Endothelial cell of umbilical vein (primary cell): ENCODE results near the gene COQ9. TPM values are rescaled to one million over a fixed set of nuclear protein-coding genes. Genes with fewer than 3 reads are reported as not detected.

Source experiments
- BruUV-seq: library from RNA; stranded (reverse); fragments of 400-500 nt; replicated peaks from 2 replicates; lab custom pipeline; 2021; lab: Mats Ljungman, UMichigan
- CTCF ChIA-PET: fragments of 300-600, 350-600 bp; sonication (Branson Sonifier 250); formaldehyde crosslinking; loops from one replicate; lab custom pipeline; 2021; ENCODE audit warnings: antibody characterized with exemption, inconsistent platforms; lab: Charles Lee
- POLR2A ChIA-PET: fragments of 300-600, 350-600 bp; sonication (Branson Sonifier 250); formaldehyde crosslinking; loops from one replicate; lab custom pipeline; 2021; ENCODE audit warnings: antibody characterized with exemption, inconsistent platforms; lab: Charles Lee
- DNase-seq: peaks from one replicate; pipeline ENCODE4 v3.0.0-alpha.2; 2011; ENCODE audit warnings: low read depth, low spot score
- FAIRE-seq: peaks from 2 replicates; lab custom pipeline; 2011; peaks lifted over from hg19 to GRCh38; lab: Jason Lieb, UNC
- H2AFZ ChIP-seq: 2 replicates; pipeline ENCODE4 v1.6.0; 2012; ENCODE audit warnings: low read depth, low read length, control low read depth, inconsistent platforms
- H3K27ac ChIP-seq: 2 replicates; pipeline ENCODE4 v1.5.1; 2011; ENCODE audit warnings: low read depth, mild to moderate bottlenecking, control low read depth, low read length, moderate library complexity; ENCODE audit not compliant: insufficient read depth
- H3K27me3 ChIP-seq, 2 experiments: 2 replicates each; pipeline versions ENCODE4 v1.6.0 to v1.6.1; 2011; ENCODE audit warnings: low read length in 2 of 2, mixed read lengths in 1 of 2; ENCODE audit not compliant: control insufficient read depth in 2 of 2, insufficient read depth in 2 of 2
- H3K36me3 ChIP-seq, 2 experiments: 2 replicates in 1 of 2; 3 replicates in 1 of 2; pipeline ENCODE4 v1.5.1; 2011; ENCODE audit warnings: low read length in 2 of 2, mild to moderate bottlenecking in 1 of 2, moderate library complexity in 1 of 2; ENCODE audit not compliant: control insufficient read depth in 2 of 2, insufficient read depth in 2 of 2; ENCODE audit errors: extremely low read depth in 1 of 2
- H3K4me1 ChIP-seq: 3 replicates; pipeline ENCODE4 v1.5.1; 2011; ENCODE audit warnings: mild to moderate bottlenecking, low read length; ENCODE audit not compliant: control insufficient read depth, insufficient read depth; ENCODE audit errors: extremely low read depth
- H3K4me2 ChIP-seq: 2 replicates; pipeline ENCODE4 v1.6.1; 2011; ENCODE audit warnings: low read length, control low read depth, mixed read lengths; ENCODE audit not compliant: insufficient read depth
- H3K4me3 ChIP-seq, 3 experiments: fragments of 200-600 bp in 1 of 3; sonication (generic), shearing (Covaris generic) in 1 of 3; replicated peaks in 1 of 3; 2 replicates each; pipeline ENCODE4 v1.5.1; 2011 to 2016; ENCODE audit warnings: control low read depth in 3 of 3, low read length in 3 of 3, mild to moderate bottlenecking in 2 of 3, inconsistent platforms in 1 of 3, low read depth in 1 of 3, moderate library complexity in 1 of 3; ENCODE audit not compliant: insufficient read depth in 1 of 3
- H3K79me2 ChIP-seq: 2 replicates; pipeline ENCODE4 v1.6.0; 2012; ENCODE audit warnings: low read length, inconsistent platforms; ENCODE audit not compliant: control insufficient read depth, insufficient read depth
- H3K9ac ChIP-seq: replicated peaks from 2 replicates; pipeline ENCODE3; 2011; ENCODE audit warnings: low read length, control low read depth; ENCODE audit not compliant: insufficient read depth; ENCODE audit errors: extremely low read depth
- H3K9me1 ChIP-seq: replicated peaks from 3 replicates; pipeline ENCODE4 v1.6.0; 2011; ENCODE audit warnings: mild to moderate bottlenecking, low read length; ENCODE audit not compliant: control insufficient read depth, insufficient read depth; ENCODE audit errors: extremely low read depth
- H3K9me3 ChIP-seq: replicated peaks from 2 replicates; pipeline ENCODE4 v1.5.1; 2012; ENCODE audit warnings: low read length, inconsistent platforms; ENCODE audit not compliant: control insufficient read depth, insufficient read depth
- H4K20me1 ChIP-seq: replicated peaks from 2 replicates; pipeline ENCODE3; 2011; ENCODE audit warnings: mild to moderate bottlenecking, low read length; ENCODE audit not compliant: control insufficient read depth, insufficient read depth; ENCODE audit errors: extremely low read depth
- EZH2 ChIP-seq: IDR thresholded peaks from 2 replicates; pipeline ENCODE4 v1.6.1; 2012; ENCODE audit warnings: borderline replicate concordance, low read depth, mild to moderate bottlenecking, moderate library complexity, low read length, inconsistent platforms; ENCODE audit not compliant: severe bottlenecking
- FOS ChIP-seq: IDR thresholded peaks from 2 replicates; pipeline ENCODE4 v1.6.1; 2011; ENCODE audit warnings: mild to moderate bottlenecking, low read length, moderate library complexity, borderline replicate concordance; ENCODE audit not compliant: insufficient read depth
- GATA2 ChIP-seq: IDR thresholded peaks from 2 replicates; pipeline ENCODE4 v1.7.0; 2011; ENCODE audit warnings: low read depth, mild to moderate bottlenecking, moderate library complexity, mixed read lengths, low read length; ENCODE audit not compliant: insufficient read length, insufficient read depth
- JUN ChIP-seq: IDR thresholded peaks from 2 replicates; pipeline ENCODE4 v1.6.1; 2011; ENCODE audit warnings: borderline replicate concordance, low read depth; ENCODE audit not compliant: insufficient read length, insufficient read depth
- MYC ChIP-seq: IDR thresholded peaks from one replicate; pipeline ENCODE4 v1.6.1; 2011; ENCODE audit warnings: mild to moderate bottlenecking, low read depth, low read length
- POLR2A ChIP-seq: IDR thresholded peaks from 2 replicates; pipeline ENCODE4 v1.6.1; 2012; ENCODE audit warnings: low read depth, mild to moderate bottlenecking, control low read depth, low read length
- POLR2AphosphoS5 ChIP-seq: IDR thresholded peaks from 2 replicates; pipeline ENCODE4 v1.6.1; 2012; ENCODE audit warnings: low read depth, mild to moderate bottlenecking, control low read depth, low read length, moderate library complexity; ENCODE audit not compliant: insufficient read depth
- dilution Hi-C: fragments of 300-500 bp; cut with MboI; formaldehyde crosslinking; loops from one replicate; pipeline ENCODE4 v1.15.0; 2019; ENCODE audit warnings: low sequenced_read_pairs; ENCODE audit not compliant: extremely low pct_ligation_motif_present
- intact Hi-C: fragments of 100-400 bp; cut with micrococcal nuclease; formaldehyde crosslinking; loops from one replicate; pipeline ENCODE4 v1.10.0; 2022
- polyA plus RNA-seq, 4 experiments: library from polyadenylated mRNA; depleted of rRNA in 3 of 4; stranded (reverse) in 3 of 4; unstranded in 1 of 4; fragments of >200 nt; gene quantifications; 2 replicates each; pipeline versions ENCODE4 v1.2.1 to v1.2.3, GENCODE V29; 2011 to 2012; ENCODE audit warnings: missing spikeins in 1 of 4
- total RNA-seq: library from RNA; stranded (reverse); gene quantifications from 2 replicates; pipeline ENCODE4 v1.2.3, GENCODE V29; 2021
- TF ChIP-seq, protein P1 (sequence below), 2 donors: IDR thresholded peaks; 1 replicate in 1 of 2; 2 replicates in 1 of 2; pipeline ENCODE4 v1.5.1; 2011; ENCODE audit warnings: low read length in 2 of 2, mild to moderate bottlenecking in 2 of 2, moderate library complexity in 2 of 2, control low read depth in 1 of 2, inconsistent platforms in 1 of 2, low read depth in 1 of 2; ENCODE audit not compliant: insufficient read depth in 1 of 2; ENCODE audit errors: extremely low read depth in 1 of 2
- TF ChIP-seq, protein P2 (sequence below): IDR thresholded peaks from 2 replicates; pipeline ENCODE4 v1.6.1; 2011; ENCODE audit not compliant: insufficient read depth, insufficient read length

COQ9 gene
- total and polyA plus RNA-seq, 2 donors (not counting 3 experiments of a cell fraction or from before 2014, with no cell fraction given): 42.5 to 78.3 TPM

GRCh38 chr16:57507136-57508034, 60.1 kb downstream of the COQ9 start:
- H2AFZ ChIP-seq: no peak overlapping the region
- no peak for DNase-seq
- no peak overlapping the region for H3K27ac ChIP-seq
- no peak overlapping the region for H3K9ac ChIP-seq
- H3K27me3 ChIP-seq: peaks cover 0 to 6% of the 10 kb centered on the region in 2 experiments
- dilution Hi-C loops: no loop called here
- no peaks in the 10 kb centered on the region for H3K79me2 ChIP-seq
- no peaks in the 10 kb centered on the region for H3K9me1 ChIP-seq
- CTCF ChIA-PET: interaction anchor here (1.4 to 2.4 kb wide), 2 partner anchors 9 to 13 kb away, joined by 4 to 13 read pairs; no protein-coding TSS in a partner anchor
- intact Hi-C loops: no loop called here
- no peaks in the 10 kb centered on the region for H4K20me1 ChIP-seq
- BruUV-seq: no TSS peak
- POLR2A ChIA-PET: no interaction called here
- FAIRE-seq: no peak
- H3K4me2 ChIP-seq: no peak overlapping the region
- no peaks in the 10 kb centered on the region for H3K36me3 ChIP-seq
- TF ChIP-seq JUN: no peak
- no peak for TF ChIP-seq EZH2
- no peak for TF ChIP-seq POLR2AphosphoS5
- TF ChIP-seq, protein P1, sequence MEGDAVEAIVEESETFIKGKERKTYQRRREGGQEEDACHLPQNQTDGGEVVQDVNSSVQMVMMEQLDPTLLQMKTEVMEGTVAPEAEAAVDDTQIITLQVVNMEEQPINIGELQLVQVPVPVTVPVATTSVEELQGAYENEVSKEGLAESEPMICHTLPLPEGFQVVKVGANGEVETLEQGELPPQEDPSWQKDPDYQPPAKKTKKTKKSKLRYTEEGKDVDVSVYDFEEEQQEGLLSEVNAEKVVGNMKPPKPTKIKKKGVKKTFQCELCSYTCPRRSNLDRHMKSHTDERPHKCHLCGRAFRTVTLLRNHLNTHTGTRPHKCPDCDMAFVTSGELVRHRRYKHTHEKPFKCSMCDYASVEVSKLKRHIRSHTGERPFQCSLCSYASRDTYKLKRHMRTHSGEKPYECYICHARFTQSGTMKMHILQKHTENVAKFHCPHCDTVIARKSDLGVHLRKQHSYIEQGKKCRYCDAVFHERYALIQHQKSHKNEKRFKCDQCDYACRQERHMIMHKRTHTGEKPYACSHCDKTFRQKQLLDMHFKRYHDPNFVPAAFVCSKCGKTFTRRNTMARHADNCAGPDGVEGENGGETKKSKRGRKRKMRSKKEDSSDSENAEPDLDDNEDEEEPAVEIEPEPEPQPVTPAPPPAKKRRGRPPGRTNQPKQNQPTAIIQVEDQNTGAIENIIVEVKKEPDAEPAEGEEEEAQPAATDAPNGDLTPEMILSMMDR (IDR thresholded peaks at IDR 0.05; ENCODE audit: extremely low read depth in 1 of 2, insufficient read depth in 1 of 2, low read depth in 1 of 2, low read length in 2 of 2): no peak
- no peak for TF ChIP-seq MYC
- TF ChIP-seq, protein P2, sequence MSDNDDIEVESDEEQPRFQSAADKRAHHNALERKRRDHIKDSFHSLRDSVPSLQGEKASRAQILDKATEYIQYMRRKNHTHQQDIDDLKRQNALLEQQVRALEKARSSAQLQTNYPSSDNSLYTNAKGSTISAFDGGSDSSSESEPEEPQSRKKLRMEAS: no peak
- TF ChIP-seq FOS: no peak
- TF ChIP-seq POLR2A: no peak
- no peak for TF ChIP-seq GATA2
- no peak overlapping the region for H3K4me3 ChIP-seq
- no peaks in the 10 kb centered on the region for H3K9me3 ChIP-seq
- no peaks in the 10 kb centered on the region for H3K4me1 ChIP-seq
